ENCODE data around the gene ALG11. TPM values are rescaled to one million over a fixed set of nuclear protein-coding genes. Genes with fewer than 3 reads are reported as not detected.

ALG11 gene, protein sequence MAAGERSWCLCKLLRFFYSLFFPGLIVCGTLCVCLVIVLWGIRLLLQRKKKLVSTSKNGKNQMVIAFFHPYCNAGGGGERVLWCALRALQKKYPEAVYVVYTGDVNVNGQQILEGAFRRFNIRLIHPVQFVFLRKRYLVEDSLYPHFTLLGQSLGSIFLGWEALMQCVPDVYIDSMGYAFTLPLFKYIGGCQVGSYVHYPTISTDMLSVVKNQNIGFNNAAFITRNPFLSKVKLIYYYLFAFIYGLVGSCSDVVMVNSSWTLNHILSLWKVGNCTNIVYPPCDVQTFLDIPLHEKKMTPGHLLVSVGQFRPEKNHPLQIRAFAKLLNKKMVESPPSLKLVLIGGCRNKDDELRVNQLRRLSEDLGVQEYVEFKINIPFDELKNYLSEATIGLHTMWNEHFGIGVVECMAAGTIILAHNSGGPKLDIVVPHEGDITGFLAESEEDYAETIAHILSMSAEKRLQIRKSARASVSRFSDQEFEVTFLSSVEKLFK
- polyA plus RNA-seq (22.8 and 29.2 TPM in 2 replicates), polyA minus RNA-seq (34.6 and 48.7 TPM in 2 replicates)

DNA sequence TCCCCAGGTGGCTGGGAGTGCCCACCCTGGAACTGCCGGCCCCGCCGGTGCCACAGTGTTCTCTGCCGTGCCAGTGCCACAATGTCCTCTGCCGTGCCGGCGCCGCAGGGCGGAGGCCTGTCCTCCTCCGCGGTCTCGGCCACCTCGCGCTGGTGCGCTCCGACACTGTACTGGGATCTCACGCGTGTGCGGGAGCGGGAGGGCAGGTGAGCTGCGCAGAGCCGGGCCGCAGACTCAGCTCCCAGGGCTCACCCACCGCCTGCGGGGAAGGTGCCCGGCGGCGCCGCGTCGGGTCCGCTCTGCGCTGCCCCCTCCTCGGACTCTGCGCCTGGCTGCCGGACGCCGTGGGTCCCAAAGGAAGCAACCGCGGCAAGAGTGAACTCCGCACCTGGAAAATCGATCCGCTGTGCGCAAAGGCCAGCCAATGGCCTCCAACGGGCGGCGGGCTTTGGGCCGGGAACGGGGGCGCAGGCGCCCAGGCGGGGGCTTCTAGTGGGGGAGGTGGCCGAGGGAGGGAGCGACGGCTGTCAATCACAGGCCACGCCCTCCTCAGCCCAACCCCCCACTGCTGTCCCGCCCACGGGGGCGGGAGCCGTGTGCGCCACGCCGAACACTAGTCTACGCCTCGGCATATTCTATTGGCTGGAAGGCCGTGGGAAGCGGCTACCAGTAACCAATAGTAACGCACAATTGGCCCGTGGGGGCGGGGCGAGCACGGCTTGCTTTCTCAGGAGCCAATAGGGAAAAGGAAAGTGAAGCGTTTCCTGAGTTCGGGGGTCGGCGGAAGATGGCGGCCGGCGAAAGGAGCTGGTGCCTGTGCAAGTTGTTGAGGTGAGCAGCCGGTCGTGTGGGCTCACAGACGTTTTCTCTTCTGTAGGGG lies at the start of gene ALG11:
TSS of gene ALG11 (plus strand) at position 767 of the 880 bp plus-strand sequence. CDS start at position 788, 21 bp downstream.
- H3K27ac ChIP-seq (ENCODE audit: low read length), result peak within 1 kb of the TSS; percentile 62

DNA sequence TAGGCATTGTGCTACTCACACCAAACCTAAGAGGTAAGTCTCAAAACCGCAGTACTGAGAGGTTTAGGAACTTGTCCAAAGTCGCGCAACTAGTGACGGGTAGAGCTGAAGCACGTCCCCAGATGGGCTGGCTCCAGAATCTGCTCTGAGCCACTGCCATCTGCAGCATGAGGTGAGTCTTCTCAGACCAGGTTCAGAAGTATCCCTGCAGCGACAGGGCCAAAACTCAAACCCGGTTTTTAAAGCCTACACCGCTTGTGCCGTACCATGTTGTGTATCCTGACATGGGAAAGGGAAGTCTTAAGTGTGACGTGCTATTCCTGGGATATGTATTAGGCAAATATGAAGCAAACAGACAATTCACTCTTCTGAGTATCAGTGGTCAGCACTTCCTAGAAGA lies 46.0 kb upstream of the ALG11 start:
- Histone ChIP-seq H3K9me2 (ENCODE audit: insufficient read depth, low read length) (no peaks in the 10 kb centered on the region), H3K4me2 (ENCODE audit: low read length) (no peak overlapping the region), H3K27ac (ENCODE audit: low read length) (no peak overlapping the region), H3K9me3 (ENCODE audit: low read length) (no peaks in the 10 kb centered on the region), H3K4me3 (ENCODE audit: low read length) (no peak overlapping the region), H3K36me3 (ENCODE audit: insufficient read depth, low read length) (no peaks in the 10 kb centered on the region), H3F3A (ENCODE audit: insufficient read depth, low read length, poor library complexity, severe bottlenecking) (no peaks in the 10 kb centered on the region), H4K20me1 (ENCODE audit: insufficient read depth) (no peaks in the 10 kb centered on the region), H3K79me2 (replicated peaks; ENCODE audit: insufficient read depth, low read length) (no peaks in the 10 kb centered on the region), H3K9ac (ENCODE audit: low read length) (no peak overlapping the region), H3K27me3 (ENCODE audit: insufficient read depth, low read depth, low read length) (no peaks in the 10 kb centered on the region), H2AFZ (ENCODE audit: low read depth, low read length) (no peak overlapping the region)
- no peak for TF ChIP-seq TAF1 (IDR thresholded peaks at IDR 0.05; ENCODE audit: low read depth)
- TF ChIP-seq, protein P1, sequence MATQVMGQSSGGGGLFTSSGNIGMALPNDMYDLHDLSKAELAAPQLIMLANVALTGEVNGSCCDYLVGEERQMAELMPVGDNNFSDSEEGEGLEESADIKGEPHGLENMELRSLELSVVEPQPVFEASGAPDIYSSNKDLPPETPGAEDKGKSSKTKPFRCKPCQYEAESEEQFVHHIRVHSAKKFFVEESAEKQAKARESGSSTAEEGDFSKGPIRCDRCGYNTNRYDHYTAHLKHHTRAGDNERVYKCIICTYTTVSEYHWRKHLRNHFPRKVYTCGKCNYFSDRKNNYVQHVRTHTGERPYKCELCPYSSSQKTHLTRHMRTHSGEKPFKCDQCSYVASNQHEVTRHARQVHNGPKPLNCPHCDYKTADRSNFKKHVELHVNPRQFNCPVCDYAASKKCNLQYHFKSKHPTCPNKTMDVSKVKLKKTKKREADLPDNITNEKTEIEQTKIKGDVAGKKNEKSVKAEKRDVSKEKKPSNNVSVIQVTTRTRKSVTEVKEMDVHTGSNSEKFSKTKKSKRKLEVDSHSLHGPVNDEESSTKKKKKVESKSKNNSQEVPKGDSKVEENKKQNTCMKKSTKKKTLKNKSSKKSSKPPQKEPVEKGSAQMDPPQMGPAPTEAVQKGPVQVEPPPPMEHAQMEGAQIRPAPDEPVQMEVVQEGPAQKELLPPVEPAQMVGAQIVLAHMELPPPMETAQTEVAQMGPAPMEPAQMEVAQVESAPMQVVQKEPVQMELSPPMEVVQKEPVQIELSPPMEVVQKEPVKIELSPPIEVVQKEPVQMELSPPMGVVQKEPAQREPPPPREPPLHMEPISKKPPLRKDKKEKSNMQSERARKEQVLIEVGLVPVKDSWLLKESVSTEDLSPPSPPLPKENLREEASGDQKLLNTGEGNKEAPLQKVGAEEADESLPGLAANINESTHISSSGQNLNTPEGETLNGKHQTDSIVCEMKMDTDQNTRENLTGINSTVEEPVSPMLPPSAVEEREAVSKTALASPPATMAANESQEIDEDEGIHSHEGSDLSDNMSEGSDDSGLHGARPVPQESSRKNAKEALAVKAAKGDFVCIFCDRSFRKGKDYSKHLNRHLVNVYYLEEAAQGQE (IDR thresholded peaks at IDR 0.05; ENCODE audit: borderline replicate concordance), result no peak
- TF ChIP-seq RAD21 (conservative IDR thresholded peaks at IDR 0.05), result no peak
- TF ChIP-seq POLR2AphosphoS5 (IDR thresholded peaks at IDR 0.05), result no peak
- TF ChIP-seq SMC3 (conservative IDR thresholded peaks at IDR 0.05; ENCODE audit: poor library complexity), result no peak
- TF ChIP-seq EP300 (conservative IDR thresholded peaks at IDR 0.05; ENCODE audit: poor library complexity, severe bottlenecking), result no peak
- TF ChIP-seq MXI1 (conservative IDR thresholded peaks at IDR 0.05; ENCODE audit: poor library complexity, severe bottlenecking), result no peak

More for the DNA sequence above, at the start of gene ALG11:
- Histone ChIP-seq H3K9me3 (ENCODE audit: low read length) (no peaks in the 10 kb centered on the region), H3K4me2 (ENCODE audit: low read length) (peak within 1 kb of the TSS; percentile 81), H3K9ac (ENCODE audit: low read length) (peak within 1 kb of the TSS; percentile 78), H3F3A (ENCODE audit: insufficient read depth, low read length, poor library complexity, severe bottlenecking) (no peaks in the 10 kb centered on the region), H3K36me3 (ENCODE audit: insufficient read depth, low read length) (no peaks in the 10 kb centered on the region), H3K79me2 (replicated peaks; ENCODE audit: insufficient read depth, low read length) (peaks cover 44% of the 10 kb centered on the region), H2AFZ (ENCODE audit: low read depth, low read length) (peak within 1 kb of the TSS; percentile 88), H3K27me3 (ENCODE audit: insufficient read depth, low read depth, low read length) (no peaks in the 10 kb centered on the region), H3K9me2 (ENCODE audit: insufficient read depth, low read length) (no peaks in the 10 kb centered on the region), H4K20me1 (ENCODE audit: insufficient read depth) (no peaks in the 10 kb centered on the region), H3K4me3 (ENCODE audit: low read length) (peak within 1 kb of the TSS; percentile 100)
- TF ChIP-seq TAF1 (IDR thresholded peaks at IDR 0.05; ENCODE audit: low read depth), result no peak
- TF ChIP-seq RAD21 (conservative IDR thresholded peaks at IDR 0.05), result peak; percentile 50
- TF ChIP-seq EZH2 (IDR thresholded peaks at IDR 0.05; ENCODE audit: borderline replicate concordance, insufficient read depth, low read length, poor library complexity, severe bottlenecking), result no peak
- TF ChIP-seq, protein P2, sequence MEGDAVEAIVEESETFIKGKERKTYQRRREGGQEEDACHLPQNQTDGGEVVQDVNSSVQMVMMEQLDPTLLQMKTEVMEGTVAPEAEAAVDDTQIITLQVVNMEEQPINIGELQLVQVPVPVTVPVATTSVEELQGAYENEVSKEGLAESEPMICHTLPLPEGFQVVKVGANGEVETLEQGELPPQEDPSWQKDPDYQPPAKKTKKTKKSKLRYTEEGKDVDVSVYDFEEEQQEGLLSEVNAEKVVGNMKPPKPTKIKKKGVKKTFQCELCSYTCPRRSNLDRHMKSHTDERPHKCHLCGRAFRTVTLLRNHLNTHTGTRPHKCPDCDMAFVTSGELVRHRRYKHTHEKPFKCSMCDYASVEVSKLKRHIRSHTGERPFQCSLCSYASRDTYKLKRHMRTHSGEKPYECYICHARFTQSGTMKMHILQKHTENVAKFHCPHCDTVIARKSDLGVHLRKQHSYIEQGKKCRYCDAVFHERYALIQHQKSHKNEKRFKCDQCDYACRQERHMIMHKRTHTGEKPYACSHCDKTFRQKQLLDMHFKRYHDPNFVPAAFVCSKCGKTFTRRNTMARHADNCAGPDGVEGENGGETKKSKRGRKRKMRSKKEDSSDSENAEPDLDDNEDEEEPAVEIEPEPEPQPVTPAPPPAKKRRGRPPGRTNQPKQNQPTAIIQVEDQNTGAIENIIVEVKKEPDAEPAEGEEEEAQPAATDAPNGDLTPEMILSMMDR (IDR thresholded peaks at IDR 0.05; ENCODE audit: poor library complexity, severe bottlenecking), result no peak
- TF ChIP-seq, protein P1 (IDR thresholded peaks at IDR 0.05; ENCODE audit: borderline replicate concordance), result peak; percentile 44
- peak; percentile 65 for TF ChIP-seq EP300 (conservative IDR thresholded peaks at IDR 0.05; ENCODE audit: poor library complexity, severe bottlenecking)
- peak; percentile 89 for TF ChIP-seq POLR2AphosphoS5 (IDR thresholded peaks at IDR 0.05)
- peak; percentile 84 for TF ChIP-seq MXI1 (conservative IDR thresholded peaks at IDR 0.05; ENCODE audit: poor library complexity, severe bottlenecking)
- peak; percentile 54 for TF ChIP-seq SMC3 (conservative IDR thresholded peaks at IDR 0.05; ENCODE audit: poor library complexity)
